ENCODE data around the gene SELENOI. TPM values are rescaled to one million over a fixed set of nuclear protein-coding genes. Genes with fewer than 3 reads are reported as not detected.

Gene SELENOI
- total and polyA plus RNA-seq, 10 of the 15 experiments (the other 5 are each of a cell fraction or from before 2014, with no cell fraction given), result 5.2 to 31.4 (median 17.4) TPM

DNA sequence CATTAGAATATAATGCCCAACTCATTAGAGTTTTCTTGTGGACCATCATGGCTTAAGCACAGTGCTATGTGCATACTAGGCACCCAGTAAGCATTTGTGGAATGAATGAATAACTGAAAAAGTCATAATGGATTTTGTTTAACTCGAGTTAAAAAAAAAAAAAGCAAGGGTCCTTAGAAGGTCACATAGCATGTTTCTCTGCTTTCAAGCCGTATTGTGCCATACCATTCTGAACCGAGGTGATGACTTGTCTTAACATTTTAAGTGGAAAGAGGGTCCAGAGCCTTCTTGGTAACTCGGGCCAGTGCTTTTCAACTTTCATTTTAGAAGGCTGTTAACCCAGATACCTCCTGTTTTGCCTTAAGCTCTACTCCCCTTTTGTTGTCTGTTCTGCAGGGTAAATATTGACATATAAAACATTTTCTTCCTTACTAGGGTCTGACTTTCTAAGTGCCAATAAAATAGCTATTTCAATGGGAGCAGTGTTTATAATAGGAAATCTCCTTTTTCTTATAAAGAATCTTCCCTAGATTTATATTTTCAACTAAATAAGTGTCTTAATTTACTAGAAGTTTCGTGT, 1.4 kb downstream of the SELENOI start:
- TF ChIP-seq RB1 (IDR thresholded peaks at IDR 0.05; ENCODE audit: borderline replicate concordance), result no peak
- 0 out of 2 replicates have a peak, but pooled peaks have one; percentile 7 for TF ChIP-seq MTA3 (IDR thresholded peaks at IDR 0.05; ENCODE audit: borderline replicate concordance, low read length)
- no peak for TF ChIP-seq HDAC6 (IDR thresholded peaks at IDR 0.05; ENCODE audit: unreplicated experiment)
- TF ChIP-seq SREBF2 (IDR thresholded peaks at IDR 0.05; ENCODE audit: low read length), result no peak

GRCh38 chr2:26349690-26350089, 3.7 kb downstream of the SELENOI start:
- WGBS (ENCODE audit: insufficient coverage, insufficient replicate concordance, low lambda C conversion rate, missing lambda C conversion rate), result 100% methylated on average over 3 of the region's 3 CpGs
- no peak overlapping the region for H3K4me3 ChIP-seq
- FAIRE-seq (no peak), ATAC-seq (no peak), DNase-seq (ENCODE audit: low read depth, low spot score) (no peak)
- no peaks in the 10 kb centered on the region for H4K20me1 ChIP-seq (ENCODE audit: control insufficient read depth, insufficient read depth)
- no peak overlapping the region for H3K27ac ChIP-seq (ENCODE audit: control insufficient read depth, insufficient read depth)
- H3K9me3 ChIP-seq (replicated peaks; ENCODE audit: control insufficient read depth, insufficient read depth, low read length), result no peaks in the 10 kb centered on the region
- no TSS peak for BruUV-seq (replicated peaks)
- intact Hi-C loops (cut with micrococcal nuclease; ENCODE audit: unreplicated experiment) (no loop called here), in situ Hi-C loops (cut with MboI) (no loop called here)
- POLR2A ChIA-PET, result interaction anchor here (0.6 to 1.2 kb wide), 4 partner anchors 13 to 606 kb away, joined by 4 to 10 read pairs (median 6); no protein-coding TSS in a partner anchor
- RAD21 ChIA-PET (ENCODE audit: unreplicated experiment), result interaction anchor here (1.7 kb wide), 1 partner anchor 106 kb away, joined by 8 read pairs; the partner anchor contains the start of genes HADHA and HADHB
- 0 out of 2 replicates have a peak, but pooled peaks cover 7% of the 10 kb centered on the region for H3K4me1 ChIP-seq (ENCODE audit: control insufficient read depth, insufficient read depth, low read length)
- no peak overlapping the region for H3K4me2 ChIP-seq (ENCODE audit: control insufficient read depth, insufficient read depth)
- SMC1A ChIA-PET (ENCODE audit: uncharacterized antibody, unreplicated experiment), result interaction anchor here (1.0 kb wide), 1 partner anchor 495 kb away, joined by 3 read pairs; no protein-coding TSS in a partner anchor
- no peak overlapping the region for H2AFZ ChIP-seq (ENCODE audit: control insufficient read depth, low read depth, low read length)
- no peaks in the 10 kb centered on the region; a peak in 1 of 4 replicates for H3K36me3 ChIP-seq (ENCODE audit: control insufficient read depth in 2 of 2, insufficient read depth in 2 of 2, low read length in 1 of 2)
- CTCF ChIA-PET, result interaction anchor here (1.3 kb wide), 1 partner anchor 33 kb away, joined by 4 read pairs; no protein-coding TSS in a partner anchor
- no peak overlapping the region for H3K9ac ChIP-seq (ENCODE audit: control insufficient read depth, insufficient read depth, low read length)
- peaks cover 92% of the 10 kb centered on the region for H3K79me2 ChIP-seq (ENCODE audit: control insufficient read depth, insufficient read depth, low read length)
- H3K27me3 ChIP-seq (replicated peaks in 1 of 2; ENCODE audit: control insufficient read depth in 2 of 2, insufficient read depth in 2 of 2, low read length in 1 of 2), result no peaks in the 10 kb centered on the region
- TF ChIP-seq RCOR1 (conservative IDR thresholded peaks at IDR 0.05; ENCODE audit: low read depth, low read length) (no peak), SREBF1 (IDR thresholded peaks at IDR 0.05; ENCODE audit: low read length) (no peak), SUPT20H (IDR thresholded peaks at IDR 0.05; ENCODE audit: borderline replicate concordance, control insufficient read depth, low read depth, low read length) (no peak), BCL3 (IDR thresholded peaks at IDR 0.05; ENCODE audit: borderline replicate concordance, insufficient read depth, low read depth, low read length, poor library complexity, severe bottlenecking) (no peak), RB1 (IDR thresholded peaks at IDR 0.05; ENCODE audit: borderline replicate concordance) (no peak), FOXK2 (IDR thresholded peaks at IDR 0.05) (no peak), IKZF2 (IDR thresholded peaks at IDR 0.05) (no peak), CEBPB (IDR thresholded peaks at IDR 0.05; ENCODE audit: borderline replicate concordance in 1 of 2, low read depth in 2 of 2, low read length in 2 of 2) (no peak)

More for the DNA sequence above, 1.4 kb downstream of the SELENOI start:
- ChIA-PET SMC1A (ENCODE audit: uncharacterized antibody, unreplicated experiment) (interaction anchor here (1.0 to 2.4 kb wide), 6 partner anchors 10 to 102 kb away, joined by 3 to 10 read pairs (median 4); no protein-coding TSS in a partner anchor), CTCF (interaction anchor here (0.7 to 1.6 kb wide), 4 partner anchors 9 to 104 kb away, joined by 3 to 5 read pairs (median 4); partner anchors contain the start of genes HADHA and HADHB), RAD21 (ENCODE audit: unreplicated experiment) (interaction anchor here (0.8 to 1.7 kb wide), 3 partner anchors 103 to 163 kb away, joined by 3 to 12 read pairs (median 3); partner anchors contain the start of genes HADHA and HADHB), POLR2A (interaction anchor here (0.8 to 3.8 kb wide), 4 partner anchors 30 to 314 kb away, joined by 3 to 35 read pairs (median 4); partner anchors contain the start of genes HADHA, HADHB and RAB10)
- BruUV-seq (replicated peaks), result no TSS peak
- ATAC-seq (no peak), FAIRE-seq (no peak), DNase-seq (ENCODE audit: low read depth, low spot score) (no peak)
- intact Hi-C loops (cut with micrococcal nuclease; ENCODE audit: unreplicated experiment), result no loop called here
- H3K4me1 ChIP-seq (ENCODE audit: control insufficient read depth, insufficient read depth, low read length), result peaks cover 12% of the 10 kb centered on the region
- no peaks in the 10 kb centered on the region for H3K27me3 ChIP-seq (replicated peaks in 1 of 2; ENCODE audit: control insufficient read depth in 2 of 2, insufficient read depth in 2 of 2, low read length in 1 of 2)
- H3K36me3 ChIP-seq (ENCODE audit: control insufficient read depth in 2 of 2, insufficient read depth in 2 of 2, low read length in 1 of 2), result no peaks in the 10 kb centered on the region
- peak overlapping the region; percentile 82 for H3K9ac ChIP-seq (ENCODE audit: control insufficient read depth, insufficient read depth, low read length)
- peaks cover 82% of the 10 kb centered on the region for H3K79me2 ChIP-seq (ENCODE audit: control insufficient read depth, insufficient read depth, low read length)
- no peak overlapping the region for H2AFZ ChIP-seq (ENCODE audit: control insufficient read depth, low read depth, low read length)
- 1% methylated on average over 5 of the region's 5 CpGs for WGBS (ENCODE audit: insufficient coverage, insufficient replicate concordance, low lambda C conversion rate, missing lambda C conversion rate)
- H3K27ac ChIP-seq (ENCODE audit: control insufficient read depth, insufficient read depth), result peak overlapping the region; percentile 68
- peak overlapping the region; percentile 97 for H3K4me3 ChIP-seq
- H3K9me3 ChIP-seq (replicated peaks; ENCODE audit: control insufficient read depth, insufficient read depth, low read length), result no peaks in the 10 kb centered on the region
- H3K4me2 ChIP-seq (ENCODE audit: control insufficient read depth, insufficient read depth), result peak overlapping the region; percentile 80
- in situ Hi-C loops (cut with MboI), result no loop called here
- H4K20me1 ChIP-seq (ENCODE audit: control insufficient read depth, insufficient read depth), result no peaks in the 10 kb centered on the region
